HCT116 (cell line): ENCODE data around the gene PADI4. TPM values are rescaled to one million over a fixed set of nuclear protein-coding genes. Genes with fewer than 3 reads are reported as not detected.

Source experiments
- ATAC-seq: fragments of 200-7000 bp; cut with Tn5 transposase; 2 replicates; pipeline ENCODE4 v1.9.1; 2020; ENCODE audit warnings: mild to moderate bottlenecking, moderate library complexity
- BruUV-seq: library from RNA; stranded (reverse); fragments of 400-500 nt; replicated peaks from 2 replicates; lab custom pipeline; 2021; lab: Mats Ljungman, UMichigan
- CTCF ChIA-PET: fragments of 300-600 bp; sonication (Branson Sonifier 250); formaldehyde crosslinking; loops from one replicate; lab custom pipeline; 2021; ENCODE audit warnings: antibody characterized with exemption; lab: Charles Lee
- POLR2A ChIA-PET: fragments of 300-600, 350-600 bp; sonication (Branson Sonifier 250); formaldehyde crosslinking; loops from one replicate; lab custom pipeline; 2021; ENCODE audit warnings: antibody characterized with exemption; lab: Charles Lee
- RAD21 ChIA-PET, 2 experiments: fragments of 300-600 bp; sonication (Branson Sonifier 250); formaldehyde crosslinking; loops; one replicate each; lab custom pipeline; 2023; ENCODE audit warnings: low total read pairs in 2 of 2; ENCODE audit not compliant: uncharacterized antibody in 2 of 2, unreplicated experiment in 2 of 2, low non-redundant PET in 1 of 2; lab: Charles Lee
- DNase-seq: peaks from one replicate; pipeline ENCODE4 v3.0.0-alpha.2; 2010; ENCODE audit warnings: low read depth, low spot score
- H2AFZ ChIP-seq: fragments of 200-600 bp; shearing (Covaris generic), sonication (generic); 2 replicates; pipeline ENCODE4 v1.6.1; 2017; ENCODE audit warnings: low read depth, mixed run types, mixed read lengths, antibody characterized with exemption, low read length; ENCODE audit not compliant: poor library complexity, severe bottlenecking
- H3K27ac ChIP-seq: 2 replicates; pipeline ENCODE4 v1.5.1; 2012; ENCODE audit warnings: low read depth, low read length
- H3K27me3 ChIP-seq: fragments of 200-600 bp; sonication (generic); 2 replicates; pipeline ENCODE4 v1.6.1; 2016; ENCODE audit warnings: mixed run types, low read length, mixed read lengths; ENCODE audit not compliant: insufficient read depth
- H3K36me3 ChIP-seq, 2 experiments: fragments of 200-500 bp in 1 of 2; fragments of 200-600 bp in 1 of 2; sonication (Bioruptor generic) in 1 of 2; sonication (generic) in 1 of 2; 2 replicates each; pipeline versions ENCODE4 v1.5.1 to v1.6.1; 2014 to 2016; ENCODE audit warnings: low read length in 2 of 2, inconsistent platforms in 1 of 2, mixed read lengths in 1 of 2, mixed run types in 1 of 2; ENCODE audit not compliant: insufficient read depth in 2 of 2, control insufficient read depth in 1 of 2
- H3K4me1 ChIP-seq, 2 experiments: fragments of 200-600 bp in 1 of 2; sonication (generic) in 1 of 2; 2 replicates each; pipeline versions ENCODE4 v1.5.1 to v1.6.1; 2012 to 2017; ENCODE audit warnings: low read length in 2 of 2, inconsistent platforms in 1 of 2, mild to moderate bottlenecking in 1 of 2, mixed read lengths in 1 of 2, mixed run types in 1 of 2, moderate library complexity in 1 of 2; ENCODE audit not compliant: insufficient read depth in 2 of 2, control insufficient read depth in 1 of 2
- H3K4me2 ChIP-seq: fragments of 200-600 bp; sonication (generic); 2 replicates; pipeline ENCODE4 v1.6.1; 2017; ENCODE audit warnings: mixed run types, low read length, mixed read lengths
- H3K4me3 ChIP-seq, 2 experiments: fragments of 200-600 bp in 1 of 2; sonication (generic) in 1 of 2; replicated peaks in 1 of 2; 2 replicates each; pipeline ENCODE4 v1.5.1; 2011 to 2016; ENCODE audit warnings: low read length in 2 of 2, control low read depth in 1 of 2, low read depth in 1 of 2, mild to moderate bottlenecking in 1 of 2, mixed read lengths in 1 of 2, mixed run types in 1 of 2
- H3K79me2 ChIP-seq: fragments of 200-600 bp; sonication (generic); 2 replicates; pipeline ENCODE4 v1.6.1; 2017; ENCODE audit warnings: mild to moderate bottlenecking, mixed run types, low read length, moderate library complexity, mixed read lengths; ENCODE audit not compliant: insufficient read depth
- H3K9ac ChIP-seq: fragments of 200-600 bp; sonication (generic); 2 replicates; pipeline ENCODE4 v1.6.1; 2016; ENCODE audit warnings: low read length, mixed read lengths
- H3K9me2 ChIP-seq: fragments of 200-600 bp; sonication (generic), shearing (Covaris generic); 2 replicates; pipeline ENCODE4 v1.6.1; 2017; ENCODE audit warnings: mixed run types, mild to moderate bottlenecking, moderate library complexity; ENCODE audit not compliant: insufficient read depth
- H3K9me3 ChIP-seq, 2 experiments: fragments of 200-500 bp in 1 of 2; fragments of 200-600 bp in 1 of 2; sonication (Bioruptor generic) in 1 of 2; sonication (generic) in 1 of 2; 2 replicates each; pipeline ENCODE4 v1.6.1; 2014 to 2017; ENCODE audit warnings: low read length in 2 of 2, mixed read lengths in 2 of 2, inconsistent platforms in 1 of 2, low read depth in 1 of 2, mild to moderate bottlenecking in 1 of 2, mixed run types in 1 of 2, moderate library complexity in 1 of 2; ENCODE audit not compliant: control insufficient read depth in 1 of 2, insufficient read depth in 1 of 2
- H4K20me1 ChIP-seq: fragments of 200-600 bp; sonication (generic), shearing (Covaris generic); 2 replicates; pipeline ENCODE4 v1.6.1; 2017; ENCODE audit warnings: mixed run types, mild to moderate bottlenecking, moderate library complexity; ENCODE audit not compliant: insufficient read depth
- CBX3 ChIP-seq: IDR thresholded peaks from 2 replicates; pipeline ENCODE4 v1.6.1; 2012; ENCODE audit warnings: low read depth
- ELF1 ChIP-seq: IDR thresholded peaks from 2 replicates; pipeline ENCODE4 v1.6.1; 2012; ENCODE audit warnings: low read depth, borderline replicate concordance
- EZH2 ChIP-seq: fragments of 200-600 bp; sonication (generic); IDR thresholded peaks from 2 replicates; pipeline ENCODE4 v1.6.1; 2017; ENCODE audit warnings: antibody characterized with exemption, mixed run types
- FOSL1 ChIP-seq: IDR thresholded peaks from 2 replicates; pipeline ENCODE4 v1.6.1; 2012; ENCODE audit warnings: low read depth
- JUND ChIP-seq: IDR thresholded peaks from 2 replicates; pipeline ENCODE4 v1.6.1; 2012
- SIN3A ChIP-seq: IDR thresholded peaks from 2 replicates; pipeline ENCODE4 v1.6.1; 2012; ENCODE audit warnings: low read depth
- SP1 ChIP-seq: IDR thresholded peaks from 2 replicates; pipeline ENCODE4 v1.6.1; 2012; ENCODE audit warnings: low read depth
- ZNF274 ChIP-seq: fragments of 200-500 bp; sonication (Bioruptor generic); IDR thresholded peaks from 2 replicates; pipeline ENCODE4 v1.6.1; 2014; ENCODE audit warnings: mild to moderate bottlenecking, low read depth, low read length, inconsistent platforms
- intact Hi-C: fragments of 100-400 bp; cut with micrococcal nuclease; formaldehyde crosslinking; loops from 2 replicates; pipeline ENCODE4 v1.10.0; 2022
- total RNA-seq: library from RNA; stranded (reverse); gene quantifications from one replicate; pipeline ENCODE4 v1.2.1, GENCODE V29; 2021; ENCODE audit not compliant: unreplicated experiment
- TF ChIP-seq, protein P1 (sequence below), 3 experiments: fragments of 200-600 bp in 1 of 3; sonication (generic) in 1 of 3; IDR thresholded peaks in 2 of 3; conservative IDR thresholded peaks in 1 of 3; 2 replicates each; pipeline ENCODE4 v1.5.1; 2012 to 2017; ENCODE audit warnings: low read depth in 2 of 3, low read length in 2 of 3, antibody characterized with exemption in 1 of 3, borderline replicate concordance in 1 of 3, control low read depth in 1 of 3, mild to moderate bottlenecking in 1 of 3, mixed read lengths in 1 of 3, mixed run types in 1 of 3, moderate library complexity in 1 of 3; ENCODE audit not compliant: insufficient read depth in 1 of 3

Gene PADI4
- total RNA-seq, 1 experiment from 2014 or later, result 0.44 TPM

DNA sequence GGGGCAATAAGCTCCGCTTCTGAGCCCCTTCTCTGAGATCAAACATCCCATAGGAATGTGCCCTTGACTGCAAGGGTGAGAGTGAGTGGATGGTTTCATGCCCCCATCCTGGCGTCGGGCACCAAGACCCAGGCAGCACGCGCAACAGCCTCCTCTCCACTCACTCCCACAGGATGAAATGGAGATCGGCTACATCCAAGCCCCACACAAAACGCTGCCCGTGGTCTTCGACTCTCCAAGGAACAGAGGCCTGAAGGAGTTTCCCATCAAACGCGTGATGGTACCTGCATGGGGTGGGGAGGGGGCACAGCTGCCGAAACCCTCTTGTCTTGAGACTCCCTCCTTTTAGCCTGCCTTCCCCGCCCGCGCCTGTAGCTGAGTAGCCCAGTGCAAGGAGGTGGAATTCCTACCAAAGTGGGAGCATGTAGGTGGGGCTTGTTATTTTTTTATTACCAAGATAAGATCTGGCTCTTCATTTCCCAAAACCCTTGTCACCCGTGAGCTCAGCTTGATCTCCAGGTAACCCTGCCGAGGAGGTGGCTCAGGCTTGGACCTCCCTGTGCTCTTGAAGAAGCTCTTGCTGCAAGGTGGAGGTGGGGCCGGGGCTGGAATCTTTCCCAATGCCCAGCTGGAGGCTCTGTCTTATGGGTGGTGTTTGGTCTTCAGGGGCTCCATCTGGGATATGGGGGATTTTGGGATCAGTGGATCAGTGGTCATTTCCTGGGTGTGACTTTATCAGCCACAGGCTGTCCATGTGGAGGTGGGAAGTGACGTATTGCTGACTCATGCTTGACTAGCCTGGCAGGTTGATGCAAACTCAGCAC is 40.0 kb downstream of the PADI4 start (continued):
- TF ChIP-seq ZNF274, result no peak
- TF ChIP-seq FOSL1, result peak; percentile 90
- TF ChIP-seq ELF1, result no peak
- TF ChIP-seq EZH2, result no peak
- TF ChIP-seq SP1, result peak; percentile 66
- peak; percentile 79 for TF ChIP-seq JUND

DNA sequence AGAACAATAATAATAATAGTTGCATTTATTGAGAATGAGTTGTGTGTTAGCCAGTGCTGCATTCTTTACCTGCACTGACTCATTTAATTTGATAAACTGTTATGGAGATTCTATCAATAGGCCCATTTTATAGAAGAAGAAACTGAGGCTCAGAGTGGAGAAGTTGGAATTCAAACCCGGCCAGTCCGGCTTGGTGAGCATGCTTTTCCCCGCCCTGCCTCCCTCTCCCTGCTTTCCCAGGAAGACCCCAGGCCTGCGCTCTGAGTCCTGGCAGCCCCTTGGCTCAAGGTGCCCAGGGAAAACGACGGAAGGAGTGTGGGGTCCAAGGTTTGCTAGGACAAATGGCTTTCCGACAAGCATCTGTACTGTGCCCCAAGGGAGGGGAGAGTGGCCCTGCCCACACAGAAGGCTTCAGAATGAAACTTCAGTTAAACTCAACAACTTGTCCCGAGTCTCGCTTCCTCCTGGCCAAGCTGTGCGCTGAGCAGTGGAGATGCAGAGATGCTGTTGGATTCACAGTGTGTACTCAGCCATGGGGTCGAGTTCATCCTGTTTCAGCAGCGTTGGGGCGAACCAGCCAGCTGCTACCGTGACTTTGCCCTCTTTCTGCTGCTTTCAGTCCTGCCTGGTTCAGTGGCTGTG is 40.7 kb downstream of the PADI4 start:
- CTCF ChIA-PET, result interaction anchor here (0.6 kb wide), 1 partner anchor 136 kb away, joined by 3 read pairs; no protein-coding TSS in a partner anchor
- ATAC-seq, result no peak; the same call in 1 of the 2 replicates
- peak overlapping the region; percentile 39 to 59 for H3K4me3 ChIP-seq

More for the DNA sequence above, 40.7 kb downstream of the PADI4 start:
- H3K4me1 ChIP-seq, result peaks cover 11 to 21% of the 10 kb centered on the region in 2 experiments
- peak overlapping the region; percentile 76 for H3K4me2 ChIP-seq
- no peaks in the 10 kb centered on the region for H3K9me2 ChIP-seq
- DNase-seq, result no peak
- ChIA-PET RAD21 (no interaction called here), POLR2A (interaction anchor here (0.6 kb wide), 1 partner anchor 366 kb away, joined by 3 read pairs; no protein-coding TSS in a partner anchor)
- peak overlapping the region; percentile 50; the same call in 1 of the 2 replicates for H3K9ac ChIP-seq
- no peaks in the 10 kb centered on the region for H4K20me1 ChIP-seq
- no peaks in the 10 kb centered on the region for H3K9me3 ChIP-seq
- TF ChIP-seq CBX3, result peak; percentile 83; the same call in 1 of the 2 replicates
- TF ChIP-seq SIN3A, result peak; percentile 47; the same call in 1 of the 2 replicates
- TF ChIP-seq, protein P1, sequence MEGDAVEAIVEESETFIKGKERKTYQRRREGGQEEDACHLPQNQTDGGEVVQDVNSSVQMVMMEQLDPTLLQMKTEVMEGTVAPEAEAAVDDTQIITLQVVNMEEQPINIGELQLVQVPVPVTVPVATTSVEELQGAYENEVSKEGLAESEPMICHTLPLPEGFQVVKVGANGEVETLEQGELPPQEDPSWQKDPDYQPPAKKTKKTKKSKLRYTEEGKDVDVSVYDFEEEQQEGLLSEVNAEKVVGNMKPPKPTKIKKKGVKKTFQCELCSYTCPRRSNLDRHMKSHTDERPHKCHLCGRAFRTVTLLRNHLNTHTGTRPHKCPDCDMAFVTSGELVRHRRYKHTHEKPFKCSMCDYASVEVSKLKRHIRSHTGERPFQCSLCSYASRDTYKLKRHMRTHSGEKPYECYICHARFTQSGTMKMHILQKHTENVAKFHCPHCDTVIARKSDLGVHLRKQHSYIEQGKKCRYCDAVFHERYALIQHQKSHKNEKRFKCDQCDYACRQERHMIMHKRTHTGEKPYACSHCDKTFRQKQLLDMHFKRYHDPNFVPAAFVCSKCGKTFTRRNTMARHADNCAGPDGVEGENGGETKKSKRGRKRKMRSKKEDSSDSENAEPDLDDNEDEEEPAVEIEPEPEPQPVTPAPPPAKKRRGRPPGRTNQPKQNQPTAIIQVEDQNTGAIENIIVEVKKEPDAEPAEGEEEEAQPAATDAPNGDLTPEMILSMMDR (IDR thresholded peaks at IDR 0.05 in 2 of 3, conservative IDR thresholded peaks at IDR 0.05 in 1 of 3; ENCODE audit: borderline replicate concordance in 1 of 3, insufficient read depth in 1 of 3, low read depth in 2 of 3, low read length in 2 of 3), result no peak
- BruUV-seq, result TSS peak; percentile 95
- H3K79me2 ChIP-seq, result no peaks in the 10 kb centered on the region
- peak overlapping the region; percentile 63 for H2AFZ ChIP-seq
- H3K36me3 ChIP-seq, result no peaks in the 10 kb centered on the region
- H3K27ac ChIP-seq, result peak overlapping the region; percentile 47
- H3K27me3 ChIP-seq, result no peaks in the 10 kb centered on the region
- intact Hi-C loops, result no loop called here
